NCI-H748 (cell line): Measurements from ENCODE around the gene PI3.
A peak's percentile ranks its signal among the peaks of the same experiment; 100 is the strongest.

ENCODE experiments used
- DNase-seq: peaks from one replicate; lab custom pipeline; 2025; ENCODE audit not compliant: unreplicated experiment; lab: John Stamatoyannopoulos, UW

The PI3 gene

DNA sequence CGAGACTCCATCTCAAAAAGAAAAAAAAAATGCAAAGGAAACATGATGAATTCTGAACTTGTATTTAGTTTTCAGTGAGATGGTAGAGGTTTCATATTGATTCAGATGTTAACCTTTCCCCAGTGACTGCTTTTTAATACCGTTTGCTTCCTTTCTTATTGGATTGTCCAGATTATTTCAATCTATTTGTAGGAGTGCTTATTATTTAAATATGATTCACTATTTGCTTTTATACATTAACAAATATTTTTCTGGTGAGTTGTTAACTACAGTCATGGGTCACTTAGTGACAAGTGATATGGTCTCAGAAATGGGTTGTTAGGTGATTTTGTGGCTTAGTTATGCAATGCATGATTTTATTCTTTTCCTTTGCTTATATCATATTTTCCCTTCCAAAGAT, 8.4 kb downstream of the PI3 start:
- no peak for DNase-seq

DNA sequence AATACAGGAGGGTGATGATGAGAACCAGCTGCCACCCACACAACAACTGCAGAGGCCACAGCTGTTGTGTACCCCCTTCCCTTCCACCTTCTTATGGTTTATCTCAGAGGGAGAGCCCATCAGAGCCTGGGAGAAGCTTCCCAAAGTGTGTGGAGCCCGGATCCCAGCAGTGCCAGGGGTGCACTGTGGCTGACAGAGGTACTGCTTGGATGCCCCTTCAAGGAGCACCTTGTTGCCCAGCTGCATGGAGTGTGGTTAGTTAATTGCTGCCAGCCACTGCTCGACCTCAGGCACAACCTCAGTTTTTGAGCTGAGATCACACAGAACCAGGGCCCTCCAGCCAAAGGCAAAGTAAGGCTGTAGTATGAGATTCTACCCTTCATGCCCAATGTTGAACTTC, 13.0 kb downstream of the PI3 start:
- no peak for DNase-seq

DNA sequence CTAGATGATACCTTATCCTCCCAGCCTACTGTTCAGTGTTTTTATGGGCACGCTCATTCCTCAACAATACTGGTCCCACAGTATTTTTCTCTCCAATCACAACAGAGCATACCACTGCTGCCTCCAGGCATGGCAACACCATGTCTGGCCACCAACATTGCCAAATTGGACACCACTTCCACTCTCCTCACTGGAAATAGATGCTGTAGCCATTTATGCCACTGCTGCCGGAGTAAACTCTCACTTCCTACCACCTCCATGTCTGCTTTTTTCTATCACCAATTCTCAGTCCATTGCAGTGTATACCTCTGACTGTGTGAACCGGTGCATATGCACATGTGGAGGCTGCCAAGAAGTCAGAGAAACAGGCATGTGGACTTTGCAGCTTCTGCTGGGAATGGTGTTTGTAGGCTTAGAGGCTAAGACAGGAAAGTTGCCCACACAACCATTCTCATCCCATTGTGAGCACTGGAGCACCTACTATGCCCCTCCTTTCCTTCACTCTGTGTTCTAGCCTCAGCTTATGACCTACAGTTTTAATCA, 14.4 kb downstream of the PI3 start:
- no peak for DNase-seq

GRCh38 chr20:45189861-45190260, 15.2 kb downstream of the PI3 start:
- no peak for DNase-seq

DNA sequence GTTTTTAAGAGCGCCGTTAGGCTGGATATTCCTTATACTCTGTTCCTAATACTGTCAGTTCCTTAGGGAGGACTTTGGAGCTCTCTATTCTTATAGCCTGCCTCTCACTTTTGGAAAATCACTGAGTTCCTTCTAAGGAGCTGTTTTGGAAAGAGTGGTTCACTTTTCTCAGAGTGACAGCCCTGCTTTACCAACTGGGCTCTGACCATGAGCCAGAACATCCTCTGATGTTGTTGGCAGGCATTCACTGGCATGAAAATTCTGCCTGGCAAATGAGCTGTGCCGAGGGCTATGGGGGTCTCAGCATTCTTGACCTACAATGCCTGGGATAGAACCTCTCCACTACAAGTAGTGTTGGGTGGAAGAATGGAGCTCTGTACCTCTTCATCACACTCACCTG, 17.2 kb downstream of the PI3 start:
- DNase-seq = no peak

DNA sequence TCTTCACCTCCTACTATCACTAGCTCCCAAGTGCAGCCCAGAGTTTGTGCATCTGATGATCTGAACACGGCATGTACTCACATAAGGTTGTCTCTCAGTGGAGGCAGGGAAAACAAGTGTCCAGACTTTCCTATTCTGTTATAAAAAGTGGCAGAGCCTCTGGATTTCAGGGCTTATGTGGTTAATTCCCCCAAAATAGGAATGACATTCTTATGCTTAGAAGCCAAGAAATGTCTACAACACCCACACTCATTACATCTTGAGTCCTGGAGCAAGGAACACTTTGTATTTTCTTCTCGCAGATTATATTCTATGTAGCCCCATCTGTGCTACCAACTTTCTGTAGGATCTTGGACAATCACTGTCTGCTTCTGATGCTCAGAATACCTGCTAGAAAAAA, 18.6 kb downstream of the PI3 start:
- no peak for DNase-seq

GRCh38 chr20:45206725-45207124, 32.0 kb downstream of the PI3 start, which contains the start of gene SEMG1:
Gene SEMG1 (plus strand): TSS chr20:45207033. CDS start chr20:45207054, 21 bp downstream.
- DNase-seq = no peak

DNA sequence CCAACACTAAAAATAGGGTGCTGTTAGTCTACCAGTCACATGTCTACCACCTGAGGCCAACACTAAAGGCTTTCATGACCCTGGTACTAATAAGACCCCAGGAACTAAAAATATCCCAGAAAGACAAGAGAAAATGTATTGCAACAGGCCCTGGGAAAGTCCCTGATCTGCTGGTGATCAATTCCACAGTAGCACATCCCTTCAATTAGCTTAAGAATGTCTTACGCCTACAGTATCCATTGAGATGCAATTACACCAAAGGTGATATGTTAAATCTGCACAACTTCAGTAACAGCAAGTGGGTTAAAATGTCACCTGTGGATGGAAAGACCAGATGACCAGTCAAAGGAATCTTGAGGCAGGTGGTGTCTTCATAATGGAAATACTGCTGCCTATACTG, 35.2 kb downstream of the PI3 start:
- no peak for DNase-seq

- no peak for DNase-seq
Measured at GRCh38 chr20:45211569-45212474, 37.1 kb downstream of the PI3 start.

DNA sequence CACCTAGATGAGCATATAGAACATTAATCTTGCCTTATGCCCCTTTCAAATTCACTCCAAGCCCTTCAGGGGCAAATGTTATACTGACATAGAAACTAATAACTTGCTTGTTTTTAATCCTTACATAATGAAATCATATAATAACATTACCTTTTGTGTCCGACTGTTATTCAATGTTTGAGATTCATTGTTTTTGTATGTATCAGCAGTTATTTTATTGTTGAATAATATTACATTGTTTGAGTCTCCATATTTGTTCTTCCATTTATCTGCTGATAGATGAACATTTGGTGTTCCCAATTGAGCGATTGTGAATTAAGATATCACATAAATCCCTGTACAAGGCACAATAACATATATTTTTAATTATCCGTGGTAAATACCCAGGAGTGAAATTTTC, 38.1 kb downstream of the PI3 start:
- no peak for DNase-seq

- no peak for DNase-seq
Measured at GRCh38 chr20:45218124-45218523, 43.4 kb downstream of the PI3 start.

DNA sequence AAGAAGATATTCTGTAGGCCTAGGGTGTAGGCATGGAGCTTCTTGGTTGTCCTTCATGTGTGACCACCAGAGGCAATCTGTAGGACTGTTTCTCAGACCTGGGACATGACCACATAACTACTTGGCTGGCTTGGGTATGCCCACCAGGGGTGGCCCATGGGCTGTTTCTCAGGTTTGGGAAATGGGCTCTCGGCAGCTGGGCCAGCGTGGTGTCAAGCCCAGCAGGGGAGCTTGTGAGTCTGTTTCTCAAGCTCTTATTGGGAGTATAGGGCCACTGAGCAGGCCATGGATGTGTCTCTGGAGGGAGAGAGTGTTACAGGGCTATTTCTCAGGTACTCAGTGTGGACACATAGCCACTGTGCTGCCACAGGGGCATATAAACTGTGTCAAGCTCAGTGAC, 43.9 kb downstream of the PI3 start:
- no peak for DNase-seq

DNA sequence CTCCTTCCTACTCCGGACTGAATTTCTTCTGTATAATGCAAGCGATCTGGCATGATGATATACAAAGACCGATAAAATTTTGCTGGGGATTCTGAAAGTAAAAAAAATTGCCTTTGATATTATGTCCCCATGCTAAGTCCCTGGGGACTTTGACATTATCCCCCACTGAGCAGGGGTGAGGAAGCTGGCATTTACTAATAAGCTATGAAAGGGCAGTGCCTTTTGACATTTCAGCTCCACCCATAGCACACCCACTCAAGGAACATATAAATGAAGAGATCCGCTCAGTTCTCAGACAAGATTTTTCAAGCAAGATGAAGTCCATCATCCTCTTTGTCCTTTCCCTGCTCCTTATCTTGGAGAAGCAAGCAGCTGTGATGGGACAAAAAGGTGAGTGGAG, 46.4 kb downstream of the PI3 start, which contains the start of gene SEMG2:
SEMG2 (plus strand) TSS at position 298 of the 400 bp plus-strand sequence; CDS start at position 315, 17 bp downstream.
- DNase-seq = no peak

DNA sequence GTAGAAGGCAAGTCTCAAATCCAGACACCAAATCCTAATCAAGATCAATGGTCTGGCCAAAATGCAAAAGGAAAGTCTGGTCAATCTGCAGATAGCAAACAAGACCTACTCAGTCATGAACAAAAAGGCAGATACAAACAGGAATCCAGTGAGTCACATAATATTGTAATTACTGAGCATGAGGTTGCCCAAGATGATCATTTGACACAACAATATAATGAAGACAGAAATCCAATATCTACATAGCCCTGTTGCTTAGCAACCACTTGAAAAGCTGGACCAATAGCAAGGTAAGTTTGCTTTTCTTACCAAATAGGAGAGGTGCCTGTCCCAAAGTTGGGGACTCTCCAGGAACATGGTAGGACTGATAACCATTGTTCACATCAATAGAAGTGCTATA, 48.4 kb downstream of the PI3 start:
- DNase-seq = peak; percentile 31
